SJSA1 (cell line): ENCODE measurements around the gene TOB1. TPM values are rescaled to one million over a fixed set of nuclear protein-coding genes. Genes with fewer than 3 reads are reported as not detected.

Experiments
- DNase-seq, 2 experiments: peaks; one replicate each; pipeline ENCODE4 v3.0.0-alpha.2; 2015 to 2020; ENCODE audit warnings: low spot score in 2 of 2, low read depth in 1 of 2
- H3K27ac ChIP-seq: fragments of 250-450 bp; sonication (Bioruptor Pico); 2 replicates; pipeline ENCODE4 v1.5.1; 2020; ENCODE audit warnings: mild to moderate bottlenecking, moderate library complexity
- H3K27me3 ChIP-seq: fragments of 250-450 bp; sonication (Bioruptor Pico); replicated peaks from 2 replicates; pipeline ENCODE4 v1.5.1; 2020; ENCODE audit warnings: mild to moderate bottlenecking, moderate library complexity
- H3K36me3 ChIP-seq: fragments of 250-450 bp; sonication (Bioruptor Pico); 2 replicates; pipeline ENCODE4 v1.5.1; 2020; ENCODE audit warnings: mild to moderate bottlenecking
- H3K4me1 ChIP-seq: fragments of 250-450 bp; sonication (Bioruptor Pico); replicated peaks from 2 replicates; pipeline ENCODE4 v1.6.1; 2021; ENCODE audit warnings: mild to moderate bottlenecking
- H3K4me3 ChIP-seq: fragments of 250-450 bp; sonication (Bioruptor Pico); 2 replicates; pipeline ENCODE4 v1.5.1; 2020; ENCODE audit warnings: mild to moderate bottlenecking
- H3K9me3 ChIP-seq: fragments of 250-450 bp; sonication (Bioruptor Pico); replicated peaks from 2 replicates; pipeline ENCODE4 v1.5.1; 2020; ENCODE audit warnings: mild to moderate bottlenecking
- total RNA-seq: library from RNA; depleted of rRNA; stranded (reverse); fragments of >200 nt; shearing (Covaris generic); gene quantifications from 2 replicates; pipeline ENCODE4 v1.2.3, GENCODE V29; 2014; rRNA removed

Gene TOB1, protein sequence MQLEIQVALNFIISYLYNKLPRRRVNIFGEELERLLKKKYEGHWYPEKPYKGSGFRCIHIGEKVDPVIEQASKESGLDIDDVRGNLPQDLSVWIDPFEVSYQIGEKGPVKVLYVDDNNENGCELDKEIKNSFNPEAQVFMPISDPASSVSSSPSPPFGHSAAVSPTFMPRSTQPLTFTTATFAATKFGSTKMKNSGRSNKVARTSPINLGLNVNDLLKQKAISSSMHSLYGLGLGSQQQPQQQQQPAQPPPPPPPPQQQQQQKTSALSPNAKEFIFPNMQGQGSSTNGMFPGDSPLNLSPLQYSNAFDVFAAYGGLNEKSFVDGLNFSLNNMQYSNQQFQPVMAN
- total RNA-seq: 0.28 and 3.1 TPM in 2 replicates

DNA sequence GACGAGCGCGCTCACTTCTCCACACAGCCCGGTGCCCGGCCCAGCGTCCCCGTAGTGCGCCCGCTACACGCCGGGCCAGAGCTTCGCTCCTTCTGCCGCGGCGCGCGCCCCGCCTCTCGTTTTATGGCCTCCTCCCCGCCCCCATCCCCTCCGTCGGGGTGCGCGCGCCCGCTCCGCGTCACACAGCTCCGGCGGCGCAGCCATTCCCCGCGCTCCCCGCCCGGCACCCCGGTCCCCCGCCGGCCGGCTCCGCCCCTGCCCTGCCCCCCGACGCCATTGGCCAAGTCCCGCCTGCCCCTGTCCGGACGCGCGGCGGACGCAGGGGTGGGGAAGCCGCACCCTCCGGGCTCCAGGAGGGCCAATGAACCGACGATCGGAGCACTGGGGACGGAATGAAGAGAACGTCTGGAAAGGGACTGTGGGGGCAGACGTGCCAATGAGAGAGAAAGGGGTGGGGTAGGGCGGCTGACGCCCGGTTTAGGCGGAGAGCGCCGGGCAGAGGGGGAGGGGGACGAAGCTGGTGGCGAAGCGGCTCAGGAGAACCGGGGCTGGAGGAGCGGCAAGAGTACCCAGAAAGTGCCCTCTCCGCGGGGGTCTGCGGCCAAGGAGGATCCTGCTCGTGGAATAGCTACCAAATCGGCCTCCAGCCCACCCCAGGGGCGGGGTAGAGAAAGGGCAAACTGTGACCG, at the start of gene TOB1:
TSS of gene TOB1 (minus strand) at position 94 of the 689 bp plus-strand sequence. CDS start 2,337 bp downstream, outside the sequence.
- H3K27ac ChIP-seq: peak within 1 kb of the TSS; percentile 55
- peak within 1 kb of the TSS; percentile 90 for H3K4me3 ChIP-seq
- peaks cover 27% of the 10 kb centered on the region for H3K36me3 ChIP-seq
- no peaks in the 10 kb centered on the region for H3K27me3 ChIP-seq
- H3K9me3 ChIP-seq: no peaks in the 10 kb centered on the region
- peak; percentile 92 to 99 for DNase-seq
- peaks cover 10% of the 10 kb centered on the region for H3K4me1 ChIP-seq

DNA sequence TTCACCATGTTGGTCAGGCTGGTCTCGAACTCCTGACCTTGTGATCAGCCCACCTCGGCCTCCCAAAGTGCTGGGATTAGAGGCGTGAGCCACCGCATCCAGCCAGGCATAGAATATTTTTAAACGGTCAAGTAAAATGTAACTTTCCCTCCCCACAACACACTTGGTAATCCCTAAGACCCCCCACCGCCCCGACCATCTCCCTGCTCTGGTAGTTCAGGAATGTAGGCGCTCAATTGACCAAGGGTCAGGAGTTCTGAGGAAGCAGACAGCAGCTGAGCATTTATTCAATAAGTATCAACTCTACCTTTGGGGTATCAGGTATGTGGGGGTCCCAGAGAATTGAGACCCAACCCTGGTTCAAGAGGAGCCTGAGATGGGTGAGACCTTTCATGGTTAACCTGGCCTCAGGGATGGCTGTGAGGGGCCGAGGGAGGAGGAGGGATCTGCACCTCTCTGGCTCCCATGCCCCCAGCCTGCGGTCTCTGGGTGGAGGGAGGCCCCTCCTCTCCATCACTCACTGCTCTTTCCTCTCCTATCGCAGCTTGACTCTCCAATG, 48.4 kb upstream of the TOB1 start:
- Histone ChIP-seq H3K4me3 (no peak overlapping the region), H3K9me3 (no peaks in the 10 kb centered on the region), H3K27ac (no peak overlapping the region), H3K4me1 (peaks cover 3% of the 10 kb centered on the region), H3K27me3 (no peaks in the 10 kb centered on the region), H3K36me3 (no peaks in the 10 kb centered on the region)
- no peak for DNase-seq

DNA sequence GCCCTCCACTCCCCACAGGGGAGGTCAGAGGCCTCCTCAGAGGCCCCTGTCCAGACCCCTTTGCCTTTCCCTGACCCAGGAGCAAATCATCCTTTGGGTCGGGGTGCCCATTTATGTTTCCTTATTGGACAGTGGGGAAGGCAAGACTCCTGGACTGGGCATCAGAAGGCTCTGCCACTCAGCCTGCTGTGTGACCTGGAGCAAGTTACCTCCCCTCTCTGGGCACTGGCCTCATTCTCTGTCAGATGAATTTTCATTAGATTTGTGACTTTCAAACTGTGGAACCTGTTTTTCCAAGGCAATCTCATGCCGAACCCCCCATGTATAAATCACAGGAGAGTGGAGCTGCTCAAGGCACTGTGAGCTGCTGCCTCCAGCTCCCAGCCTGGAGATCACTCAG, 47.0 kb upstream of the TOB1 start:
- H3K4me3 ChIP-seq: no peak overlapping the region
- no peak overlapping the region for H3K27ac ChIP-seq
- H3K27me3 ChIP-seq: no peaks in the 10 kb centered on the region
- no peaks in the 10 kb centered on the region for H3K9me3 ChIP-seq
- DNase-seq: no peak
- H3K4me1 ChIP-seq: no peaks in the 10 kb centered on the region
- H3K36me3 ChIP-seq: no peaks in the 10 kb centered on the region

DNA sequence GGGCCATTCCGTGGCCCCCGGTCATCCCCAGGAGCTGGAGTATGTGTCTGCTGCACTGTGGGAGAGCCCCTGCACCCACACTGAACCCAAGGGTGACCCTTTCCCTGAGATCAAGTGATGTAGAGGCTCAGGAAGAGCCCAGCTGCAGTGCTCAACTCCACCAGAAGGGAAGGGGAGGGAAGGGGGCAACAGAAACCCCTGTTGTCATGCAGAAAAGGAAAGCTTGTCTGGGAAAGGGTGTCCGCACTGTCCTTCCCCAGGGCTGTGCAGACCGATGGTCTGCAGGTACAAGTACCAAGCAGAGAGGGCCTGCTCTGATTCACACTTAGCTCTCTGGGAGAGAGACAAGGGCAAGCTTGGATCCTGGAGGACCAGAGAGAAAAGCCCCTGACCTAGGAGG, 45.7 kb upstream of the TOB1 start:
- H3K36me3 ChIP-seq: no peaks in the 10 kb centered on the region
- H3K9me3 ChIP-seq: no peaks in the 10 kb centered on the region
- H3K27ac ChIP-seq: no peak overlapping the region
- H3K4me3 ChIP-seq: no peak overlapping the region
- no peaks in the 10 kb centered on the region for H3K27me3 ChIP-seq
- DNase-seq: no peak
- H3K4me1 ChIP-seq: no peaks in the 10 kb centered on the region

DNA sequence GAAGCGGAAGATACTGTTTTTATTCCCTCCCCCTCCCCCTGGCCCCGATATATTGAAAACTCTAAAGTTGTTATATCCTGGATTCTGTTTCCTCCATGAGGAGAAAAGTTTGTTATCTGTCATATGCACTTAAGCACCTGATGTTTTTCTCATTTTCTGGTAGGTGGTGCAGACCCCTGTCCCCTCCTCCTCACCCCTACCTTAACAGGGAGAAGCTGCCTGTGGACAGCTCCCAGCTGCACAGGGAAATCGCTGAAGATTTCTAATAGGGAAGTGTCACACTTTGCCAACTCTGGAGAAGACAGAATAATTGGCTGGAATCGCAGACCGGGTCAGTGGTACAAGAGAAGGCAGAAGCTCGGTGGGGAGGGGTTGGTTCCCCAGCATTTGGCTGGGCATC, 45.3 kb upstream of the TOB1 start:
- no peaks in the 10 kb centered on the region for H3K27me3 ChIP-seq
- no peaks in the 10 kb centered on the region for H3K9me3 ChIP-seq
- H3K36me3 ChIP-seq: no peaks in the 10 kb centered on the region
- H3K4me1 ChIP-seq: no peaks in the 10 kb centered on the region
- no peak for DNase-seq
- no peak overlapping the region for H3K27ac ChIP-seq
- no peak overlapping the region for H3K4me3 ChIP-seq

DNA sequence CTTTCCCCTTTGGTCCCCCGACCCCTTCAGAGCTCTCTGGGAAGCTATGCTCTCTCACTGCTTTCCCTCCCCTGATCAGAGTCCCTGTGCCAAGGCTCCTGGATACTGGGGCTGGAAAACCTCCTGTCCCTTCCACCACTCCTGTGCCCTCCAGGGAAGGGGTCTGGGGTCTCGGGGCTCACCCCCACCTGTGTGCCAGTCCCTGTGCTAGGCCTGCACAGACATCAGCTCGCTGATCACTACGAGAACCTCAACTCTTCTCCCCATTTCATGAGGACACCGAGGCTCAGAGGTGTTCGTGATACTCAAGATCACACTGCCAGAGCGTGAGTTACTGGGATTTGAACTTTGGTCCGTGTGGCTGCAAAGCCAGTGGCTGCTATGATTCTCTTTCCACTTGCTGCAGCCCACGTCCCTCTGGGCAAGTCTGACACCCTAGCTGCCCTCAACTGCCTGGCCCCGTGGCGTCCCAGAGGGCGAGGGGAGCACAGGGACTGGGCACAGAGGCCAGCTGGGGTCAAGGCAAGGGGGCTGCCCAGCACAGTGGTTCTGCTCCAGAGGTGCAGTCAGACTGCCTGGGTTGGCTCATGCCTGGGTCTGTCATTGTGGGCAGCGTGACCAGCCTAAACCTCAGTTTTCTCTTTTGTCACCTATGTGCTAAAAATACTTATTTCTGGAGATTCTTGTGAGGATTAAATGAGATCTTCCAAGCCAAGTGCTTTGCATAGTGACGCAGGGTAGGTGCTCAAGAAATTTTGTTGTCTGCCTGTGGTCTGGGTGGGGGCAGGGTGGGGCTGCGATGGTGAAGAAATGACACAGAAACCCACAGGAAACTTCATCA, 43.8 kb upstream of the TOB1 start:
- no peak for DNase-seq
- H3K4me3 ChIP-seq: no peak overlapping the region
- H3K36me3 ChIP-seq: no peaks in the 10 kb centered on the region
- no peak overlapping the region for H3K27ac ChIP-seq
- no peaks in the 10 kb centered on the region for H3K27me3 ChIP-seq
- H3K9me3 ChIP-seq: no peaks in the 10 kb centered on the region
- H3K4me1 ChIP-seq: no peaks in the 10 kb centered on the region

DNA sequence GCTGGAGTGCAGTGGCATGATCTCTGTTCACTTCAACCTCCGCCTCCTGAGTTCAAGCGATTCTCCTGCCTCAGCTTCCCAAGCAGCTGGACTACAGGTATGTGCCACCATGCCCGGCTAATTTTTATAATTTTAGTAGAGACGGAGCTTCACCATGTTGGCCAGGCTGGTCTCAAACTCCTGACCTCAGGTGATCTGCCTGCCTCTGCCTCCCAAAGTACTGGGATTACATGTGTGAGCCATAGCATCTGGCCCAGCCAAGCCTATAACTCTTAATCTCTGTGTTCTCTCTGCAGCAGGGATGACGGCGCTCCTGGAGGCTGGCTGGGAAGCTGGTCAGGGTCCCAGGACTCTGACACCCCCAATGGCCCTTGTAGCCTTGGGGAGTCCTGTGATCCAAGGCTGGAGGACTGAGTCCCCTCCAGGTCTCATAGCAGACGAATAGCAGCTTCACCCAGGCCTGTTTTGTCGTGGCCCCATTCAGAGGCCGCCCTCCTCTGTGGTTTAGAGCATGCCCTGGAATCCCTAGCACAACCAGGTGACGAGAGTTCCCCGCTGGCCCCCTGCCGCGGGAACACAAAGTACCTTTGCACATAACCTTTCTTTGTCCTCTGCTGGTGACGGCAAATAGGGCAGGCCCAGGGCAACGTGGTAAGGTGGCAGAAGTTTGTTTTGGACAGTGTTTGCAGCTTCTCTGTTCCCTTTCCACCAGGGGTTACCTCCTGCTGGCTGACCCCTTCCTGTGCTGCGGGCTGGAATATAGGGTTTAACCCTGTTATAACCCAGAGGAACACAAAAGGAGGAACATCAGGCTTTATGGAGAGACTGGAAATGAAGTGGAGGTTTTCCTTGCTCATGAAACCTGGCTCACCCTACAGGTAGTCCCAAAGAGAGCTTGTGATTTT, 43.0 kb upstream of the TOB1 start:
- no peaks in the 10 kb centered on the region for H3K9me3 ChIP-seq
- no peak overlapping the region for H3K27ac ChIP-seq
- DNase-seq: no peak
- no peaks in the 10 kb centered on the region for H3K27me3 ChIP-seq
- H3K4me3 ChIP-seq: no peak overlapping the region
- no peaks in the 10 kb centered on the region for H3K36me3 ChIP-seq
- H3K4me1 ChIP-seq: no peaks in the 10 kb centered on the region

DNA sequence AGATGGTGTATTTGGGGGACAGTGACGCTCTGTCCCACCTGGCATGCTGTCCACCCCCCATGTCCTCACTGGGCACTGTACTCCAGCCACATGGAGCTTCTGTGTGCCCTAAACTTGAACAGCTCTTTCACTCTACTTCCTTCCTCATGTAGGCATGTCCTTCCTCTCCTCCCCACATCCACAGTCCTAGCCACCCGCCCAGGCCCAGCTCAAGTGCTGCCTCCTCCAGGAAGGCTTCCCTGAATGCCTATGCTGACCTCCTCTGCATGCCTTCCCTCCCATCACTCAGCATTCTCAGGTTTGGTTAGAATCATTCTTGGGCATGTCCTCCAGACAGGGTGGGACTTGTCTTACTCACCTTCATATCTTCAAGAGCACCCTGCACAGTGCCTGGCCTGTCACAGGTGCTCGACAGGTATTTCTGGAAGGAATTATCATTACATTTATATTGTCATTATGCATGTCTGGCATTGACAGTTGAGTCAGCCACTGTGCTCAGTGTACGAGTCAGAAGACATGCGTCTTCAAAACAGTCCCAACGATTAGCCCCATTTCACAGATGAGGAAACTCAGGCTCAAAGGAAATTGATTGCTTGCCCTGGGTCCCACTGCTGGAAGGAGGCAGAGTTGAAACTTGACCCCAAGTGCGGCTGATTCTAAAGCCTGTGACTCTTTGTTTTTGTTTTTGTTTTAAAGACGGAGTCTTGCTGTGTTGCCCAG, 42.1 kb upstream of the TOB1 start:
- DNase-seq: no peak
- Histone ChIP-seq H3K27ac (no peak overlapping the region), H3K9me3 (no peaks in the 10 kb centered on the region), H3K27me3 (no peaks in the 10 kb centered on the region), H3K36me3 (no peaks in the 10 kb centered on the region), H3K4me3 (no peak overlapping the region), H3K4me1 (no peaks in the 10 kb centered on the region)

DNA sequence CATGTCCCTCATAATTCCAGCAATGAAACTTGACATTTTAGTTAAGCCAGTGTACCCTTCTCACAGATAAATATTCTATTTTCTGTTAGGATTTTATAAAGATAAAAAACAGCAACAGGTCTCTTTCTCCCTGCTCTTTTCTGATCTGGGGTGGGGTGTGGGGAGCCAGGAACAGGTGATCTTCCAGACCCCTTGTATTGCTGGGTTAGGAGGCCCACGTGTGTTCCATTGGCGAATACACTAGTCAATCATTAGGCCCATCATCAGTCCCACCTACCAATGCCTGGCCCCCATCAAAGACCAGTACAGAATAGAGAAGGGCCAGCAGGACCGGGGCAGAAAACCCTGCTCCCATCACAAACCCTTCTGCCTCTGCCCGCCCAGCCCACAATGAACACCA, 40.3 kb upstream of the TOB1 start:
- DNase-seq: no peak
- no peaks in the 10 kb centered on the region for H3K27me3 ChIP-seq
- H3K36me3 ChIP-seq: no peaks in the 10 kb centered on the region
- no peaks in the 10 kb centered on the region for H3K9me3 ChIP-seq
- H3K4me1 ChIP-seq: no peaks in the 10 kb centered on the region
- no peak overlapping the region for H3K4me3 ChIP-seq
- no peak overlapping the region for H3K27ac ChIP-seq

DNA sequence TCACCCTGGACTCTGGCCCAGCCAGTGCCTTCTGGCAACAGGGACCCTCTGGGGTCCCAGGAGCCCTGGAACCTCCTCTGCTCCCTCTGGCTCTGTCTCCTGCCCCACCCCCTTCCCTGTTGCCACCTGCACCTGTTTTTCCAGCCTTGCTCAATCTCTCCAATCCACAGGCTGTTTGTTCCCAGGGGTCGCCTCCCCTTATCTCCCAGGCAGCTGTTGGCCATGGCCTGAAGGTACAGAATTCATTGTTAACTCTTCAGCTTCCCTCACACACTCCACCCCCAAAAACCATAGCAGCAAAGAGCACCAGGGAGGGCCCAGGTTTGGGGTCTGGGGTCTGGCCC, 39.3 kb upstream of the TOB1 start:
- Histone ChIP-seq H3K27me3 (no peaks in the 10 kb centered on the region), H3K4me1 (no peaks in the 10 kb centered on the region), H3K36me3 (no peaks in the 10 kb centered on the region), H3K9me3 (no peaks in the 10 kb centered on the region), H3K4me3 (no peak overlapping the region), H3K27ac (no peak overlapping the region)
- no peak for DNase-seq

DNA sequence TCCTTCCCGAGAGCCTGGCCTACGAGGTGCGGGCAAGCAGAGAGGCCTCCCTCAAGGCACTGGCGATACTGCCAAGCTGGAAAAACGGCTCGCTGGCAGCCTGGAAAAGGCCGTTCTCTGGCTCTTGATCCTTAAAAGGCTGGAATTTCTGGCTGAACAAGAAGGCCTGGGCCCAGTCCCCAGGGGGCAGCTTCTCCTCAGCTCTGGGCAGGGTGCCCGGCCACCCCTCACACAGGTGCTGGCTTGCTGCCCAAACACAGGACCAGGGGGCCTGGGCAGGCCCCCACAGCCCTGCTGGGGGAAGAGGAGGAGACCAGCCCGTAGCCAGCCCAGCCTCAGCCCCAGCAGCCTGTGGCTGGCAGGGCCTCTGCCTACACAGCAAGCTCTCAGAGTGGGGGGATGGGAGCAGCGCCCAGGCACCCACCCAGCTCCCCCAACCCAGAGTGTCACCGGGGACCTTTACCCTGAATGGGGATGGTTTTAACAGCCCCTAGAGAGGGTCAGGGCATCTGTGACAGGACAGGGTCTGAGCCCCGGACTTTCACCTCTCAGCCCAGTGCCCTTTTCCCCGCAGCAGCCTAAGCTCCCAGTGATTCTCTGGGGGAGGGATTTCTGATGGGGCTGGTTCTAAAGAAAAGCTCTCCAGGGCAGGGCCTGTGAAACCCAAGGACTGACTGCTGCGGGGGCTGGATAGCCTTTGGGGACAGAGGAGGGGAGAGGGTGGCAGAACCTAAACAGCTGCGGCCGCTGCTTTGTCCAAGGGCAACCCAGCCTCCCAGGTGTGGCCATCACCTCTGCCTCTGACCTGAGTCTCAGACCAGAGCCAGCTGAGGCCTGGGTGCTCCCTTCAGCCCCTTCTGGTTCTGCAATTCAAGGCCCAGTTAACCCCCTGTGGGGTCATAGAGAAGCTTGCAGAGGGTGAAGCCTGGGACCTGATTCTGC, 38.6 kb upstream of the TOB1 start:
- Histone ChIP-seq H3K27ac (no peak overlapping the region), H3K27me3 (no peaks in the 10 kb centered on the region), H3K4me3 (no peak overlapping the region), H3K36me3 (no peaks in the 10 kb centered on the region), H3K4me1 (no peaks in the 10 kb centered on the region), H3K9me3 (no peaks in the 10 kb centered on the region)
- no peak for DNase-seq
